Brain microvascular endothelial cell (primary cell): ENCODE measurements around the gene PTPRD.

Source experiments
- DNase-seq: peaks from one replicate; pipeline ENCODE4 v3.0.0-alpha.2; 2020
- H3K27ac ChIP-seq: fragments of 250-450 bp; sonication (Bioruptor Pico); 2 replicates; pipeline ENCODE4 v1.5.1; 2020; ENCODE audit warnings: mild to moderate bottlenecking, moderate library complexity
- H3K27me3 ChIP-seq: fragments of 250-450 bp; sonication (Bioruptor Pico); replicated peaks from 2 replicates; pipeline ENCODE4 v1.5.1; 2020; ENCODE audit warnings: mild to moderate bottlenecking
- H3K36me3 ChIP-seq: fragments of 250-450 bp; sonication (Bioruptor Pico); replicated peaks from 2 replicates; pipeline ENCODE4 v1.5.1; 2020; ENCODE audit warnings: mild to moderate bottlenecking
- H3K4me3 ChIP-seq: 2 replicates; pipeline ENCODE4 v1.5.1; 2011; ENCODE audit warnings: low read depth, mild to moderate bottlenecking, control low read depth, low read length, moderate library complexity
- CTCF ChIP-seq: IDR thresholded peaks from 2 replicates; pipeline ENCODE4 v1.5.1; 2011; ENCODE audit warnings: low read depth, mild to moderate bottlenecking, moderate library complexity, low read length, control low read depth, inconsistent platforms; ENCODE audit errors: missing control alignments
- in situ Hi-C: cut with HindIII; loops from 2 replicates; pipeline ENCODE4 v1.10.0; 2017; ENCODE audit warnings: low sequenced_read_pairs, low pct_ligation_motif_present

Gene PTPRD

GRCh38 chr9:9558907-9559306 lies 1053.9 kb downstream of the PTPRD start:
- no peak overlapping the region for H3K4me3 ChIP-seq
- no peak overlapping the region for H3K27ac ChIP-seq
- H3K36me3 ChIP-seq, result no peaks in the 10 kb centered on the region
- in situ Hi-C loops, result no loop called here
- DNase-seq, result no peak
- no peak for TF ChIP-seq CTCF
- no peaks in the 10 kb centered on the region for H3K27me3 ChIP-seq

- no peaks in the 10 kb centered on the region for H3K27me3 ChIP-seq
- no peak overlapping the region for H3K4me3 ChIP-seq
- no peaks in the 10 kb centered on the region for H3K36me3 ChIP-seq
- TF ChIP-seq CTCF, result no peak
- DNase-seq, result peak; percentile 0
- in situ Hi-C loops, result no loop called here
- no peak overlapping the region for H3K27ac ChIP-seq
These were observed 1054.9 kb downstream of the PTPRD start for GRCh38 chr9:9557804-9558334.

DNA sequence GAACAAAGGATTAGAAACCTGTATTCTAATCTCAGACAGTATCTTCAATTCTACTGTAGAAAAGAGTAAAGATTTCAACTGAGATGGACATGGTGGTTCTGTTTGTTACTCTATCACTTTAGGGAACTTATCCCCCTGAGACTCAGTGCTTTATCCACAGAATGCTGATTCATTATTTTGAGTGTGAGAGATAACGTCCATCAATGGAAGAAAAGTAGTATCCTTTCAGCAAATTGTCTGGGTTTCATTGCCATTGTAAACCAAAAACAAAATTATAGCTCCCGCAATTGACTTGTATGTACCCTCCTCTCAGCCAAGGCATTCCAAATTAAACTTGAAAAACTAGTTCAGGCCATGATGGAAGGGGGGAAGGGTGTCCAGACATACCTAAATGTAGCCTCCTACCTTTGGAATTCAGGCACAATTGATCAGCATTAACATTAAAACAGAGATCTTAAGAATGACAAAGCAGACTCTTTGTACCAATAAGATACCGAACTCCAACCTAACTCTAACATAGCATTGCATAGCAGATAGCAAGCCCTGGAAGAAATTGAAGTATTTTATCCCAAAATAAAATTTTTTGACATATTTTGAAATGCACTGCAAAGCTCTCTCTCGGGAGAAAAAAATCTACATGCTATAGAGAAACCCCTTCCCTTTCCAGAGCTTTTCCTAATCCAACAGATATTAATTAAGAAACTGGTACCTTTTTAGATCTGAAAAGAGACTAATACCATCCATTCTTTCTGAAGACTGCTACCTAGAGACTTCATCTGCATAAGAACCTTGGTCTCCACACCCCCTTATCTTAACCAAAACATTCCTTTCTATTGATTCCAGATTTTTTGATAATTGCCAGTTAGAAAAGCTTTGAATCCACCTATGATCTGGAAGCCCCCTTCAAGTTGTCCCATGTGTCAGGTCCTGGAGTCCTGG lies 1055.7 kb downstream of the PTPRD start:
- Histone ChIP-seq H3K36me3 (no peaks in the 10 kb centered on the region), H3K4me3 (no peak overlapping the region), H3K27me3 (no peaks in the 10 kb centered on the region), H3K27ac (no peak overlapping the region)
- in situ Hi-C loops, result no loop called here
- no peak for TF ChIP-seq CTCF
- DNase-seq, result no peak

GRCh38 chr9:9552665-9553064 lies 1060.1 kb downstream of the PTPRD start:
- no peak overlapping the region for H3K4me3 ChIP-seq
- H3K36me3 ChIP-seq, result no peaks in the 10 kb centered on the region
- no peak for TF ChIP-seq CTCF
- in situ Hi-C loops, result no loop called here
- H3K27ac ChIP-seq, result no peak overlapping the region
- H3K27me3 ChIP-seq, result no peaks in the 10 kb centered on the region
- DNase-seq, result no peak

GRCh38 chr9:9538766-9539165 lies 1074.0 kb downstream of the PTPRD start:
- no peak overlapping the region for H3K27ac ChIP-seq
- in situ Hi-C loops, result no loop called here
- H3K4me3 ChIP-seq, result no peak overlapping the region
- no peak for DNase-seq
- H3K27me3 ChIP-seq, result no peaks in the 10 kb centered on the region
- no peaks in the 10 kb centered on the region for H3K36me3 ChIP-seq
- TF ChIP-seq CTCF, result no peak
